Measurements from ENCODE around the gene ROCK2. TPM values are rescaled to one million over a fixed set of nuclear protein-coding genes. Genes with fewer than 3 reads are reported as not detected.
A peak's percentile ranks its signal among the peaks of the same experiment; 100 is the strongest.

ROCK2 gene
- total RNA-seq, 1 experiment from 2014 or later, result 21.9 TPM

- in situ Hi-C loops (cut with HindIII; ENCODE audit: low pct_unique_long_range_greater_than_20kb, low sequenced_read_pairs), result no loop called here
- no peak for DNase-seq (ENCODE audit: low read depth, low spot score)
Measured at GRCh38 chr2:11326677-11327211, 17.7 kb downstream of the ROCK2 start.

GRCh38 chr2:11325961-11326676 is 18.3 kb downstream of the ROCK2 start:
- no peak for DNase-seq (ENCODE audit: low read depth, low spot score)
- in situ Hi-C loops (cut with HindIII; ENCODE audit: low pct_unique_long_range_greater_than_20kb, low sequenced_read_pairs), result no loop called here

GRCh38 chr2:11321847-11322246 is 22.6 kb downstream of the ROCK2 start:
- in situ Hi-C loops (cut with HindIII; ENCODE audit: low pct_unique_long_range_greater_than_20kb, low sequenced_read_pairs), result no loop called here
- no peak for DNase-seq (ENCODE audit: low read depth, low spot score)

GRCh38 chr2:11320698-11321492 is 23.5 kb downstream of the ROCK2 start:
- DNase-seq (ENCODE audit: low read depth, low spot score), result peak; percentile 37
- in situ Hi-C loops (cut with HindIII; ENCODE audit: low pct_unique_long_range_greater_than_20kb, low sequenced_read_pairs), result no loop called here

GRCh38 chr2:11319939-11320338 is 24.5 kb downstream of the ROCK2 start:
- in situ Hi-C loops (cut with HindIII; ENCODE audit: low pct_unique_long_range_greater_than_20kb, low sequenced_read_pairs), result no loop called here
- DNase-seq (ENCODE audit: low read depth, low spot score), result no peak

GRCh38 chr2:11315074-11315705 is 29.2 kb downstream of the ROCK2 start:
- in situ Hi-C loops (cut with HindIII; ENCODE audit: low pct_unique_long_range_greater_than_20kb, low sequenced_read_pairs), result no loop called here

GRCh38 chr2:11314487-11314886 is 29.9 kb downstream of the ROCK2 start:
- DNase-seq (ENCODE audit: low read depth, low spot score), result no peak

More at GRCh38 chr2:11315074-11315705, 29.2 kb downstream of the ROCK2 start:
- no peak for DNase-seq (ENCODE audit: low read depth, low spot score)

GRCh38 chr2:11312770-11313471 is 31.5 kb downstream of the ROCK2 start:
- in situ Hi-C loops (cut with HindIII; ENCODE audit: low pct_unique_long_range_greater_than_20kb, low sequenced_read_pairs), result no loop called here
- DNase-seq (ENCODE audit: low read depth, low spot score), result no peak

More at GRCh38 chr2:11314487-11314886, 29.9 kb downstream of the ROCK2 start:
- in situ Hi-C loops (cut with HindIII; ENCODE audit: low pct_unique_long_range_greater_than_20kb, low sequenced_read_pairs), result no loop called here

GRCh38 chr2:11311543-11311942 is 32.9 kb downstream of the ROCK2 start:
- no peak for DNase-seq (ENCODE audit: low read depth, low spot score)
- in situ Hi-C loops (cut with HindIII; ENCODE audit: low pct_unique_long_range_greater_than_20kb, low sequenced_read_pairs), result no loop called here

GRCh38 chr2:11310212-11310611 is 34.2 kb downstream of the ROCK2 start:
- in situ Hi-C loops (cut with HindIII; ENCODE audit: low pct_unique_long_range_greater_than_20kb, low sequenced_read_pairs), result no loop called here
- DNase-seq (ENCODE audit: low read depth, low spot score), result no peak

- in situ Hi-C loops (cut with HindIII; ENCODE audit: low pct_unique_long_range_greater_than_20kb, low sequenced_read_pairs), result no loop called here
- no peak for DNase-seq (ENCODE audit: low read depth, low spot score)
Measured at GRCh38 chr2:11309706-11310105, 34.7 kb downstream of the ROCK2 start.

- DNase-seq (ENCODE audit: low read depth, low spot score), result no peak
- in situ Hi-C loops (cut with HindIII; ENCODE audit: low pct_unique_long_range_greater_than_20kb, low sequenced_read_pairs), result no loop called here
Measured at GRCh38 chr2:11307764-11308415, 36.5 kb downstream of the ROCK2 start.

GRCh38 chr2:11305958-11306357 is 38.5 kb downstream of the ROCK2 start:
- in situ Hi-C loops (cut with HindIII; ENCODE audit: low pct_unique_long_range_greater_than_20kb, low sequenced_read_pairs), result no loop called here
- no peak for DNase-seq (ENCODE audit: low read depth, low spot score)

GRCh38 chr2:11305338-11305737 is 39.1 kb downstream of the ROCK2 start:
- no peak for DNase-seq (ENCODE audit: low read depth, low spot score)
- in situ Hi-C loops (cut with HindIII; ENCODE audit: low pct_unique_long_range_greater_than_20kb, low sequenced_read_pairs), result no loop called here

GRCh38 chr2:11304476-11304875 is 40.0 kb downstream of the ROCK2 start:
- in situ Hi-C loops (cut with HindIII; ENCODE audit: low pct_unique_long_range_greater_than_20kb, low sequenced_read_pairs), result no loop called here
- DNase-seq (ENCODE audit: low read depth, low spot score), result no peak

GRCh38 chr2:11303290-11304013 is 41.0 kb downstream of the ROCK2 start:
- in situ Hi-C loops (cut with HindIII; ENCODE audit: low pct_unique_long_range_greater_than_20kb, low sequenced_read_pairs), result no loop called here
- no peak for DNase-seq (ENCODE audit: low read depth, low spot score)

GRCh38 chr2:11299439-11299838 is 45.0 kb downstream of the ROCK2 start:
- in situ Hi-C loops (cut with HindIII; ENCODE audit: low pct_unique_long_range_greater_than_20kb, low sequenced_read_pairs), result no loop called here
- DNase-seq (ENCODE audit: low read depth, low spot score), result no peak

Measured in SK-MEL-5 (cell line).